ENCODE results near the gene DBF4B. TPM values are rescaled to one million over a fixed set of nuclear protein-coding genes. Genes with fewer than 3 reads are reported as not detected.

Gene DBF4B
- polyA plus RNA-seq, 1 of the 3 experiments (the other 2 are of a cell fraction): 8.3 TPM

GRCh38 chr17:44770166-44770925 is 61.9 kb downstream of the DBF4B start:
- no peaks in the 10 kb centered on the region for H3K9me3 ChIP-seq
- no peaks in the 10 kb centered on the region for H3K79me2 ChIP-seq (ENCODE audit: insufficient read depth)
- no peaks in the 10 kb centered on the region for H3K36me3 ChIP-seq (replicated peaks in 1 of 2; ENCODE audit: control insufficient read depth in 1 of 2, insufficient read depth in 2 of 2, low read length in 1 of 2)
- H3K9ac ChIP-seq: no peak overlapping the region
- H3K4me2 ChIP-seq: no peak overlapping the region
- H3K4me3 ChIP-seq (ENCODE audit: low read depth in 2 of 2, low read length in 1 of 2): no peak overlapping the region
- CTCF ChIA-PET: interaction anchor here (2.1 to 17.7 kb wide), 5 partner anchors 8 to 108 kb away, joined by 8 to 420 read pairs (median 11); partner anchors contain the start of gene ADAM11
- no peak for TF ChIP-seq REST (IDR thresholded peaks at IDR 0.05; ENCODE audit: low read depth, low read length)
- no peak for TF ChIP-seq TCF12 (IDR thresholded peaks at IDR 0.05)
- no peak for TF ChIP-seq POLR2AphosphoS5 (IDR thresholded peaks at IDR 0.05; ENCODE audit: low read depth, low read length)
- no peak for TF ChIP-seq MAX (IDR thresholded peaks at IDR 0.05; ENCODE audit: low read depth)
- no peak for TF ChIP-seq FOXM1 (IDR thresholded peaks at IDR 0.05; ENCODE audit: low read depth)
- TF ChIP-seq FOXJ3 (CRISPR knock-in tag; IDR thresholded peaks at IDR 0.05): no peak
- no peak for TF ChIP-seq EZH2phosphoT487 (IDR thresholded peaks at IDR 0.05; ENCODE audit: borderline replicate concordance, low read depth)
- no peak for TF ChIP-seq RCOR1 (IDR thresholded peaks at IDR 0.05; ENCODE audit: low read length)
- no peak for TF ChIP-seq RXRA (IDR thresholded peaks at IDR 0.05; ENCODE audit: borderline replicate concordance, low read depth)
- no peak for TF ChIP-seq GATA2 (CRISPR knock-in tag; IDR thresholded peaks at IDR 0.05)
- TF ChIP-seq TAF1 (IDR thresholded peaks at IDR 0.05; ENCODE audit: borderline replicate concordance, low read depth, low read length): no peak
- no peak for TF ChIP-seq PBX3 (IDR thresholded peaks at IDR 0.05)
- no peak for TF ChIP-seq FOSL2 (IDR thresholded peaks at IDR 0.05; ENCODE audit: borderline replicate concordance, low read depth)
- no peak for TF ChIP-seq JUND (IDR thresholded peaks at IDR 0.05)
- TF ChIP-seq USF1 (IDR thresholded peaks at IDR 0.05; ENCODE audit: borderline replicate concordance, low read depth): no peak
- no peak for TF ChIP-seq ZBTB33 (IDR thresholded peaks at IDR 0.05; ENCODE audit: borderline replicate concordance, low read depth)
- no peaks in the 10 kb centered on the region for H3K27me3 ChIP-seq (ENCODE audit: insufficient read depth)
- no peaks in the 10 kb centered on the region for H3K9me2 ChIP-seq
- no peak overlapping the region for H3K27ac ChIP-seq (ENCODE audit: low read depth in 2 of 2, low read length in 1 of 2)
- no peak for DNase-seq
- no peak overlapping the region for H2AFZ ChIP-seq (ENCODE audit: low read depth)
- no peaks in the 10 kb centered on the region for H3F3A ChIP-seq (replicated peaks; ENCODE audit: insufficient read depth)
- H4K20me1 ChIP-seq (ENCODE audit: insufficient read depth): no peaks in the 10 kb centered on the region
- POLR2A ChIA-PET: no interaction called here
- 84% methylated on average over 9 of the region's 11 CpGs for WGBS (ENCODE audit: low lambda C conversion rate)
- H3K4me1 ChIP-seq (ENCODE audit: control insufficient read depth in 1 of 2, insufficient read depth in 2 of 2, low read depth in 1 of 2, low read length in 1 of 2): peaks cover 0 to 24% of the 10 kb centered on the region in 2 experiments; a peak in 1 of 4 replicates
